Left hindlimb (tissue), 1 donor: ENCODE measurements around the gene TET1.
"Not testable (repeated sequence)": the region's sequence is repeated elsewhere in the genome, so short reads cannot be mapped to it uniquely, and the experiment has no call there.

ENCODE experiments used
- DNase-seq: peaks from one replicate; pipeline ENCODE4 v3.0.0-alpha.2; 2018

The TET1 gene

DNA sequence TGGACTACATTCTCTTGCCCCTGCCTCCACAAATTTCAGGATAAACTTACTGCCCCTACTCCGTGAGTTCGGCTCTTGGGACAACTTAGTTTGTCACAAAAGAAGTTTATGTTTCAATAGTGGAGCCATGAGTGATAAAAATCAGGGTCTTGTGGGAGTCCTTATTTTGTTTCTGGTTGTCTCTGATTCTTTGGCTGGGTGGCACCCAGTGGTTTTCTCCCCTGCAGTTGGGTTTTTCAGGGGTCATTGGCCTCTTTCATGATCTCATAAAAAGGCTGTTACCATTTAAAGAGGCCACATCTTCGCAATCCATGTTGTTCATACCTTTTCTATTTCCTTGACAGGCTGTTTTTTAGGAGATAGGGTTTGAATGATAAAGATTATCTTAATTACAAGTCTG lies 5.5 kb downstream of the TET1 start:
- no peak for DNase-seq

DNA sequence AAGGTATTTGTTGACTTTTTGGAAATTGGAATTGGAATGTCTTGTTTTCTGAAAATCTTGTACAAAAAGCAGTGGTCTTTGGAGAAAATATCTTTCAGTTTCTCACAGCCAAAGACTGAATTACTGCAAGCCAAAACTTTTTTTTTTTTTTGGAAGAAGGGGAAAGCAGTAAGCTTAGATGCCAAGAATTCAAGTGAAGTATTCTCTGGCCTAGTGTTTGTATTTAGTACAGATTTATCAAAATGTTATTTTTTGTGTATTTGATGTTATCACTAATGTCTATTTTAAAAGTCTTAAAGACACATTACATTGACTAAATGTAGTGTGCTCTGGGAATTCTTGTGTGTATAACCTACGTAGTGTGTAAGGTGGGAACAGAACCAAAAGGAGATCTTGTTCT lies 6.2 kb downstream of the TET1 start:
- DNase-seq = no peak

DNA sequence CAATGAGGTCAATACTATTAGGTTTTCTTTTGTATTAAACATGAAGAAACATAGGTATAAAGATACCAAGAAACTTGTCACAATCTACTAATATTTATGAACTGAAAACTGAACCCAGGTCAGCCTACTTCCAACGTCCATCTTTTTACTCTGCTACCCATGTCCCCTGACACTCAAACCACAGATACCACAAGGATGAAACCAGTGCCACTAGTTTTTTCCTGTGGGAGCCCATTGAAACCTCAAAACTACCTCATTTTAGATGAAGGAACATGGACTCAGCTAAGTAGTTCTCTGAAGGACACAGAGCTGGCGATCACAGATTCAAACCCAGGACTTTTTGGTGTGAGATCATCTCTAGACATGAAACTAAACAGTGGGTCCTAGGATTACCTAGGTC lies 6.8 kb downstream of the TET1 start:
- DNase-seq = no peak

DNA sequence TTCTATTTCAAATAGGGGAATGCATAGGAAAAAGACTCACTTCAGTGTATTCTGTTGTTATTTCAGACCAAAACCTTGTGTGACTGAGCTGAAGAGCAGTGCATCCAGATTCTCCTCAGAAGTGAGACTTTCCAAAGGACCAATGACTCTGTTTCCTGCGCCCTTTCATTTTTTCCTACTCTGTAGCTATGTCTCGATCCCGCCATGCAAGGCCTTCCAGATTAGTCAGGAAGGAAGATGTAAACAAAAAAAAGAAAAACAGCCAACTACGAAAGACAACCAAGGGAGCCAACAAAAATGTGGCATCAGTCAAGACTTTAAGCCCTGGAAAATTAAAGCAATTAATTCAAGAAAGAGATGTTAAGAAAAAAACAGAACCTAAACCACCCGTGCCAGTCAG lies 12.0 kb downstream of the TET1 start:
- DNase-seq = no peak

DNA sequence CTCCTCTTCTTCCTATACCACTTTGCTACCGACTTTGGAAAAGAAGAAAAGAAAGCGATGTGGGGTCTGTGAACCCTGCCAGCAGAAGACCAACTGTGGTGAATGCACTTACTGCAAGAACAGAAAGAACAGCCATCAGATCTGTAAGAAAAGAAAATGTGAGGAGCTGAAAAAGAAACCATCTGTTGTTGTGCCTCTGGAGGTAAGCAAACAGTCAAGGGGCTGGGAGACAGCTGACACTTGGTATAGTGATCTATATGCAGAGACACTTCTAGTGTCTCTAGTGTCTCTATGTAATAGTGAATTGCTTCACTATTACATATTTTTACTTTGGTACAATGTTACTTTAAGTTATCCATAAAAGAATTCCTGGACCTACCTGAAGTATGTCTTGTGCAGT lies 13.9 kb downstream of the TET1 start:
- DNase-seq = no peak

DNA sequence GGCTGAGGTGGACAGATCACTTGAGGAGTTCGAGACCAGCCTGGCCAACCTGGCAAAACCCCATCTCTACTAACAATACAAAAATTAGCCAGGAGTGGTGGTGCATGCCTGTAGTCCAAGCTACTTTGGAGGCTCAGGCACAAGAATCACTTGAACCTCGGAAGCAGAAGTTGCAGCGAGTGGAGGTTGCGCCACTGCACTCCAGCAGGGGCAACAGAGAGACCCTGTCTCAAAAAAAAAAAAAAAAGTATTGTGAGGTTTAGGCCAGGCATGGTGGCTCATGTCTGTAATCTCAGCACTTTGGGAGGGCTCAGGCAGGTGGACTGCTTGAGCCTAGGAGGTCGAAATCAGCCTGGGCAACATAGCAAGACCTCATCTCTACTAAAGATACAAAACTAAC lies 16.0 kb downstream of the TET1 start:
- DNase-seq = no peak

DNA sequence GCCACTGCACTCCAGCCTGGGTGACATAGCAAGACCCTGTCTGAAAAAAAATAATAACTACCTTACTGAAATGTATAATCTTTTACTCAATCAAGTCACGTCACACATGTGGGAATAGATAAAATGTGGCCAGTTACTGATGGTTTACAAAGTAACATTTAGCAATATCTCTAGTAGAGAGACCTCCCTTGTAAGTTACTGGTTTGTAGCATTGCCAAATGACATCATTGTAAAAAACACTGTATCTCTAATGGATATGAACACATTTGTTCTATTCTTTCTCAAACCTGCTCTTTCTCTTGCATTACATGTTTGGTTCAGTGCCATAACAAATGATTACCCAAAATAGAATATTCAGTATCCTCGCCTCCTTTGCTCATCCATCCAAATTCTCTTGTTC lies 18.8 kb downstream of the TET1 start:
- no peak for DNase-seq

DNA sequence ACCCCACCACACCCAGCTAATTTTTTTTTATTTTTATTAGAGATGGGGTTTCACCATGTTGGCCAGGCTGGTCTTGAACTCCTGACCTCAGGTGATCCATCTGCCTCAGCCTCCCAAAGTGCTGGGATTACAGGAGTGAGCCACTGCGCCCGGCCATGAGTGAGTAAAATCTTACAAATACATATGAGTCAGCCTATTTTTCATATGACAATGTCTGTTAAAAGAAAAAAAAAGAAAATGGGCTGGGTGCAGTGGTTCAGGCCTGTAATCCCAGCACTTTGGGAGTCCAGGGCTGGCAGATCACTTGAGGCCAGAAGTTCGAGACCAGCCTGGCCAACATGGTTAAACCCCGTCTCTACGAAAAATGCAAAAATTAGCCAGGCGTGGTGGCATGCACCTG lies 24.1 kb downstream of the TET1 start:
- DNase-seq = not testable (repeated sequence)

DNA sequence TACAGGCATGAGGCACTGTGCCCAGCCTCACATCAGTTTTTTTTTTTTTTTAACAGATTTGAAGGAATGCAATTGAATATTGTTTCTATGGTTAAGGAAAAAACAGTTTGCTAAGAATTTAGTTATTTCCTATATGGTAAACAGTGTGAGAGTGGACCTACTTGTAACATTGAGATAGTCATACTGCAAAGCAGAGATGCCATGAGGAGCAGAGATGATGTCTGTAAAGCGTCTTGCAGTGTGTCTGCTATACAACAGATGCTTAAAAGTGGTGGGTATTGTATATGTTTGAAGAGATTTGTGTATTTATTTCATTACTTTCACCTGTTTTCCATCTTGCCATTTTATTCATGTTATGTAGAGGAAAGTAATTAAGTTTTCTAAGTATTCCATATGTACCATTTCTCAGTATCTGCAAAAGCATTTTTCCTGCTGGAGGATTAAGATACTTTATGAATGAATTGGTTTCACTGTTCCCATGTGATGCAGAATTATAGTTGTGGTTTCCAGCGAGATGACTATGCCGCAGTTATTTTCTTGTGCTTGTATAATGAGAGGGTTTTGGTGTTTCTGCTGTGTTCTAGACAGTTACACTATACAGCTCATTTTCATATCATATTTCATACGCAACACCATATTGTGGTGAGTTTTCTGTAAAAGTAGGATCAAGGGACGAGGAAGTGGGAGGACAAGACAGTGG lies 26.6 kb downstream of the TET1 start:
- no peak for DNase-seq

DNA sequence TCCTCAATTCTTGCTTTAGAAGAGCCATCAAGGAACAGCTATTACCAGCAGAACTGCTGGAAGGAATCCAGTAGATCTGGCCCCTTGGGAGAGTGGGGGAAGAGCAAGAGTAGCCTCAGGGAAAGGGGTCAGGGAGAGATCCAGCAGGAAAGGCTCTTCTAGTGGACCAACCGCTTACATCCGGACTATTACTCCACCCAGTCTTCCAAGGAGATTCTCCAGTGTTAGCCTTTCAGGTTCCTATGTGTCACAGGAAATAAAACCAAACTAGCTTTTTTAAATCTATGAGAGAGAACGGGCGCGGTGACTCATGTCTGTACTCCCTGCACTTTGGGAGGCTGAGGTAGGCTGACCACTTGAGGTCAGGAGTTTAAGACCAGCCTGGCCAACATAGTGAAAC lies 34.3 kb downstream of the TET1 start:
- no peak for DNase-seq

DNA sequence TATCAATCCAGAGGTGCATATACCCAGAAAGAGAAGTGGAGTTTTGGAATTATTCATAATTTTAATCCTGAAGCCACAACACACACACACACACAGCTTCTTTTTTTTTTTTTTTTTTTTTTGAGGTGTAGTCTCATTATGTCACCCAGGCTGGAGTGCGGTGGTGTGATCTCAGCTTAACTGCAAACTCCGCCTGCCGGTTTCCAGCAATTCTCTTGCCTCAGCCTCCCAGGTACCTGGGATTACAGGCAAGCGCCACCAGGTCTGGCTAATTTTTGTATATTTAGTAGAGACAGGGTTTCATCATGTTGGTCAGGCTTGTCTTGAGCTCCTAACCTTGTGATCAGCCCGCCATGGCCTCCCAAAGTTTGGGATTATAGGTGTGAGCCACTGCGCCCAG lies 35.4 kb downstream of the TET1 start:
- no peak for DNase-seq

DNA sequence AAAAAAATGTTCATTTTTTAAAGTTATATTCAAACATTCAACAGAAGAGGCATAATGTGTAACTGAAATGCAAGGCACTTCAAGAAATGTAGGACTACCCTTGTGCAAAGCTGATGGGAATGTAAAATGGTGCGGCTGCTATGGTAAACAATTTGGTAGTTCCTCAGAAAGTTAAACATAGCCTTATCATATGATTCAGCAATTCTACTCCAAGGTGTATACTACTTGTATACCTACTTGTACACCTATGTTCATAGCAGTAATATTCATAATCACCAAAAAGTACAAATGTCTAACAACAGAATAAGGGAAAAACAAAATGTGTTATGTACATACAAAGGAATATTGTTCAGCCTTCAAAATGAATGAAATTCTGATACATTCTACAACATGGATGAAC lies 37.3 kb downstream of the TET1 start:
- no peak for DNase-seq

DNA sequence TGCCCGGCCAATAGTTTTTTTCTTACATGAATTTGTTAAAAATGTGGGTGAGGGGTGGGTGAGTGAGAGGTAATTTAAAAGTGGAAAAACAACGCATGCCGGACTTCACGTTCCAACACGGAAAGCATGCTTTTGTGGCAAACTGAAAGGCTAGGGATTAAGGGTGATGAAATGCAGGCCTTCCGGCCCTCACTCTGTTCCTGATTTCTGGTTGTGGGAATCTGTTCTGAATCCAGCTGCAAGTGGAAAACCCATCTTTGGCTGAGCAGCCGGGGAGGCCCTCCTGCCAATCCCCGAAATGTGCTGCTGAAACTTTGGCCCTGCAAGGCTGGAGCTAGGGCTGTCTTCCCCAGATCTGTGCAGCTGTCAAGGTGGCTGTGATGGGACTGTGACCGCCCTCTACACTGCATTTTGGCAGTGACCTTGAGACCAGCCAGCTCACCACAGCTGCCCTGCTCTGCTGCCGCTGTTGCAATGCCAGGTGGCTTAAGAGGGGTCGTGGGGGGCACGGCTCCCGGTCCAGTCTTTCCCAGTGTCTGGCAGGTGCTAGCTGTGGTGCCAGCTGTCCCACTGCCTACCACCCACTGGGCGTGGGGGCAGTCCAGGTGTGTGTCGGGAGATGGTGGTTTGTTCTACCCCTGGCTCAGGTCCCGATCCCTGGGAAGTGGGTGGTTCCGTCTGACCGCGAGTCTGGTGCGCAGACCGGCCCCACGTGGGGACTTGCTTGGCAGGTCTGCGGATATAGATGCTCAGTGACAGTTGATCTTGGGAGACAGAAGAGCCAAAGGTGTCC lies 39.0 kb downstream of the TET1 start:
- peak; percentile 88 for DNase-seq

DNA sequence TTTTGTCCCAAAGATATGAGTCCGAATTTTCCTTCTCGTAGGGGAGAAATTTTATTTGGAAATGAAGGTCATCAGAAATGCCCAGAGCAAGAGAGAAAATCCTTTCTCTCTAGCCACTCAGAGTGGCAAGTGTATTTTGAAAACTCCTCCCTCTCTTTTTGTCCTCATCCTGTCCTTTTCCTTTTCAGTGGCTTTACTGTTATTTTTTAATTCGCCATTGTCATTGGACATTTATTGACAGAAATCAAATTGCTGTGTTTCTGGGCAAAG lies 39.6 kb downstream of the TET1 start:
- DNase-seq = no peak

DNA sequence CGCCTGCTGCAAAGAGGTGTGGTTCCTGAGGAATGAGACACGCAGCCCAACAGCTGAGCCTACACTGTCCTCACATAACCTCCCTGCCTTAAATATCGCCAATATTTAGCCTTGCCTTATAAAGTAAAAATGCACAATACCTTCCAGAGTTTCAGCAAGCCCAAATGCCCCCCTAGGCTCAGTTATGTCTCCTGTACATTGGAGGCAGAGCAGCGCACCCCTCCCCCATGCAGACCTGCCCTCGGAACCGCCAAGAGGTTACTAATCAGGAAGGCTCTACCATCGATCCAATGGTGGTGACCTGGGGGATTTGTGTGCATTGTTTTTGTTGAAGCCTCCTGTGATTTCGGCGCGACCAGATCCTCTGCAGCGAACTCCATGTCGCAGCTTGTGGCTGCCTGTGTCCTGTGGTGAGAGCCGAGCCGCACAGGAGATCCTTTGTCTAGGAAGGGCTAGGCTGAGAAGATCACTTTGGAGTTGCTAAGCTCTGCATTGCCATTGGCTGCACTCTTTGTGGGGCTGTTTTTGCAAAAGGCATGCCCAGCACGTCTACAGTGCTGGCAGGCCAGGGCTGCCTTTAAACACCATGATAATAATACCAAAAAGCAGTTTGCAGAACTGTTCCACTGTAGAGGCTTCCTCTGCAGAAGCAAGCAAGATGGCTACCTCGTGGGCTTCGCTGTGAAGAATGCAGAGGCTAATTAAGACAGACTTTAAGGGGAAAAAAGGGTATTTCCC lies 40.1 kb downstream of the TET1 start:
- DNase-seq = peak; percentile 89

DNA sequence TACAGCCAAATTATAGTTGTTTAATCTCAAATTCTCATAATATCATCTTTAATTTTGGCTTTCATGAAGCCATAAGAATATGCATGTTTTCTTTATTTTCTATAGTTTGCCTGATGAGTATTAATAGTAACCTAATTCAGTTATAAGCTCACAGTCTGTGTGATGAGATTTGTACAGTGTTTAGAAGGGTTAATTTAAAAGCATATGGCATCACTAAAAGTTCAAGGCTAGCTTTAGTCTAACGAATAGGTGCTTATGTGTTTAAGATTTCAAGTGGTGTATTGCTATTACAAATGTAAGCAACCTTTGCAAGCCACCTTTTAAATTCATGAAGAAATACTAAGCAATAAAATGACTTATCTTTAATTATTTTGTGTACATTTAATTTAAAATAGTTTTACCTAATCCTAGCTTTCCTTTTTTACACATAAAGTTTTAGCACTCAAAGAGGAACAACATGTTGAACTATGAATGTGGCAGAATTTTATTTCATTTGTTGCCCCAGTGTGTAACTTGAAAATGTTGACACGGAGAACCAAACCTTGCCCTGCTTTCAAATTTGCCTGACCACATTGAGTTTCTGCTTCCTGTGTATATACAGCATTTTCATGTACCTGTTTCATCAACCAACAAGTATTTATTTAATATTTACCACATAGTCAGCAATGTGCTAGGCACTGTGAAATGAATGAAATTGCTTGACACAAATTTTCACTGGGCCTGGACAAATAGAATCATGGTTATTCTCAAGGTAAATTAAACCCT lies 41.5 kb downstream of the TET1 start:
- DNase-seq = no peak

DNA sequence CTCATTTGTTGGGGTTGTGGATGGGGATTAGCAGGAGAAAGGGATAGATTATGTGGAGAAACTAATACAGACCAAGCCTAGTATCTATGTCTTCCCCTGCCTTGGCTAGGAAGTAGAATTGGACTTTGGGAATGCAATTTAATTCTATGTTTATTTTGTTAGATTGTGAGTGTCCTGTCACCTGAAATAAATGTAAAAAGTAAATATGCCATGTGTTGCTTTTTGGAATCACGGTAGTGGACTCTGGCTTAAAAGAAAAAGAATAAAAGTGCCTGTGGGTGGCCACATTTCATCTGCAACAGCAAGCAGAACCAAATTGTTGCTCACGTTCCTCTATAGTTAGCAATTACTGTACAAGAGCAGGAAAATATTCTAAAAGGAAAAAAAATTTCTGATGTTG lies 42.3 kb downstream of the TET1 start:
- DNase-seq = no peak

DNA sequence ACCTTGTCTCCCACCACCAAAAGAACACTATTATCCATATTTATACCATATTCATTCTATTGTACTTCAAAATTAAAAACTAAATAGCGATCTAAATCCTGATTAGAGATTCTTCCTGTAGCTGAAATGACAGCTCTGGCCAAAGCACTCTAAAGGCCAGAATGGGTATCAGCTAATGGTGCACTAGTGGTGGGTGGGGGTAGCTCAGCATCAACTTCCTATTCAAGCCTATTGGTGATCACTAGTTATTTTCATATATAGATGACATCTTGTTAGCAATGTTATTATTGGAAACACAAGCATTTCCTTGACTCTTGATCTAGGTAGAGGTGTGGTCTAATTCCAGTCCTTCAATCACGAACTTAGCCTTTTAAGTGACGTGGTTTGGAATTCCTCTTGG lies 43.6 kb downstream of the TET1 start:
- no peak for DNase-seq

DNA sequence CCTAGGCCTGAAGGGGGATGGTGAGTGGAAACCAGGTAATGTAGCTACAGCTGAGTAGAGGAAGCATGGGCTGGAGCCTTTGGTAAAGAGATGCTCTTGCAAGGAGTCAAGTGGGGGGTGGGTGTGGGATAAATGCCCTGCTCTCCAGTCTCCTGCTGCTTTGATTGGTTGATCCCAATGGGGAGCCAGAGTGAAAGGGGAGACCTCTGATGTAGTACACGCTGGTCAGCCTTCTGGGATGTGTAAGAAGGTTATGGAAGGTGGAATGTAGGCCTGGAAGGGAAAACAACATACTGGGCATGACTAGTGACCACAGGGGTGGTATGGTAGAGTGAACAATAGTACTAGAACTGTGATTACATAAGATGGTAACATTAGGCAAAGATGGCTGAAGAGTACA lies 44.3 kb downstream of the TET1 start:
- DNase-seq = no peak

DNA sequence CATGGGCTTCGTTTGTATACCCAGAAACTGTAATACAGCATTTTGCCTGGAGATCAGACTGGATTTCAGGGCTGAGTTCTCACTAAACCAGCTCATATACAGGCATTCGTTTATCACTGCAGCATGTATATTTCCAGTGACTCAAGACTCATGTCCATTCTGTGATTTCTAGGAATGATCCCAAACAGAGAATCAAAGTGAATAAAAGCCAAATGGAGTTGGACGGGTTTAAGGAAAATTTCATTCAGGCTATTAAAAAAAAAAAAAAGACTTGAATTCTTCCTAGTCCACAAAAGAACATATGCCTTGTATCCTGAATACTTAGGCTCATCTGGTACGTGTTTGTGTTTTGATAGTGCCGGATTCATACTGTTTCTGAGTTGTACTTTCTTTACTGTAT lies 46.8 kb downstream of the TET1 start:
- no peak for DNase-seq

DNA sequence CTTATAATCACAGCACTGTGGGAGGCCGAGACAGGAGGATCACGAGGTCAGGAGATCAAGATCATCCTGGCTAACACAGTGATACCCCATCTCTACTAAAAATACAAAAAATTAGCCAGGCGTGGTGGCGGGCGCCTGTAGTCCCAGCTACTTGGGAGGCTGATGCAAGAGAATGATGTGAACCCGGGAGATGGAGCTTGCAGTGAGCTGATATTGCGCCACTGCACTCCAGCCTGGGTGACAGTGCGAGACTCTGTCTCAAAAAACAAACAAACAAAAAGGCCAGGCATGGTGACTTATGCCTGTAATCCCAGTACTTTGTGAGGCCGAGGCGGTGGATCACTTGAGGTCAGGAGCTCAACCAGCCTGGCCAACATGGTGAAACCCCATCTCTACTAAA lies 49.9 kb downstream of the TET1 start:
- DNase-seq = not testable (repeated sequence)

DNA sequence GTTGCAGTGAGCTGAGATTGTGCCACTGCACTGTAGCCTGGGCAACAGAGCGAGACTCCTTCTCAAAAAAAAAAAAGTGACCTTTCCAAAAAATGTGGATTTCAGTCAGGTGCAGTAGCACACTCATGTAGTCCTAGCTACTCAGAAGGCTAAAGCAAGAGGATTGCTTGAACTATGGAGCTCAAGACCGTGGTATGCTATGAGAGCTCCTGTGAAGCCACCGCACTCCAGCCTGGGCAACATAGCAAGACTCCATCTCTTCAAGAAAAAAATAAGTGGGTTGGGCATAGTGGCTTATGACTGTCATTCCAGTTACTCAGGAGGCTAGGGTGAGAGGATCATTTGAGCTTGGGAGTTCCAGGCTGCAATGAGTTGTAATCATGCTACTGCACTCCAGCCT lies 51.1 kb downstream of the TET1 start:
- DNase-seq = no peak

DNA sequence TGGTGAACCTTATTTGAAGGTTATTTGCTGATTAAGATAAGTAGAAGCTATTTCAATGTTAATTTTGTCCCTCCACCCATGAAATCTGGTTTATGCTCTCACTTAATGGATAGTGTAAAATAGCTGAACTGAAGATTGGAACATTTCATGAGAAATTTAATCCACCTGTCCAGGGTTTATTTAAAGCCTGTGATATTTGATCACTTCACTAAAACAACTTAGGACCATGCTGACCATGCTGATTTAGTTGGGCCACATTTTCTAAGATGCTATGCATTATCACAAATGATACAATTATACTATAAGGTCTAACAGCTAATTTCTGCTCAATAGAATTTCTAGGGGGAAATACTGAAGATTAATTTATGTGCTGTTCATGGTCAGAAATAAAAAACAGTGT lies 53.8 kb downstream of the TET1 start:
- DNase-seq = not testable (repeated sequence)

DNA sequence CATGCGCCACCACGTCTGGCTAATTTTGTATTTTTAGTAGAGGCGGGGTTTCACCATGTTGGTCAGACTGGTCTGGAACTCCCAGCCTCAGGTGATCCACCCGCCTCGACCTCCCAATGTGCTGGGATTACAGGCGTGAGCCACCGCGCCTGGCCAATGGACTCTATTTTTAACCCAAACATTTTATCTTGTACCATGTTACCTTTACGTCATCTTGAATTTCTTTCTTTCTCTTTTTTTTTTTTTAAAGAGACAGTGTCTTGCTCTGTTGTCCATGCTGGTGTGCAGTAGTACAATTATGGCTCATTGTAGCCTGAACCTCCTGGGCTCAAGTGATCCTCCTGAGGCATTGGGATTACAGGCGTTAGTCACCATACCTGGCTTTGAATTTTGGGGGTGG lies 57.6 kb downstream of the TET1 start:
- not testable (repeated sequence) for DNase-seq
